D721Med (cell line): ENCODE measurements around the gene CDH6.

ENCODE experiments used
- DNase-seq: peaks from one replicate; pipeline ENCODE4 v3.0.0; 2011; ENCODE audit warnings: low spot score; ENCODE audit not compliant: insufficient read length
- FAIRE-seq: peaks from 2 replicates; lab custom pipeline; 2011; peaks lifted over from hg19 to GRCh38; lab: Jason Lieb, UNC
- CTCF ChIP-seq: IDR thresholded peaks from 2 replicates; pipeline ENCODE4 v1.5.1; 2012; ENCODE audit warnings: mild to moderate bottlenecking, control low read depth; ENCODE audit not compliant: insufficient read depth; ENCODE audit errors: missing control alignments

Gene CDH6

GRCh38 chr5:31301833-31302232, 108.3 kb downstream of the CDH6 start:
- DNase-seq (no peak), FAIRE-seq (no peak)
- no peak for TF ChIP-seq CTCF

- no peak for FAIRE-seq
- DNase-seq, result no peak
- TF ChIP-seq CTCF, result no peak
These were observed 110.2 kb downstream of the CDH6 start for GRCh38 chr5:31303688-31304087.

- no peak for TF ChIP-seq CTCF
- no peak for FAIRE-seq
- DNase-seq, result no peak
These were observed 124.2 kb downstream of the CDH6 start for GRCh38 chr5:31317665-31318064.

- no peak for TF ChIP-seq CTCF
- FAIRE-seq (no peak), DNase-seq (no peak)
These were observed 125.8 kb downstream of the CDH6 start for GRCh38 chr5:31319335-31319734.

- FAIRE-seq (no peak), DNase-seq (no peak)
- no peak for TF ChIP-seq CTCF
These were observed 129.5 kb downstream of the CDH6 start for GRCh38 chr5:31322946-31323345.

- DNase-seq (no peak), FAIRE-seq (no peak)
- no peak for TF ChIP-seq CTCF
These were observed 131.4 kb downstream of the CDH6 start for GRCh38 chr5:31324842-31325241.

GRCh38 chr5:31328040-31328733, 134.7 kb downstream of the CDH6 start:
- FAIRE-seq, result no peak
- no peak for TF ChIP-seq CTCF
- DNase-seq, result no peak
